Measurements from ENCODE around the gene TLX2. TPM values are rescaled to one million over a fixed set of nuclear protein-coding genes. Genes with fewer than 3 reads are reported as not detected.

Gene TLX2
- total RNA-seq, 2 experiments from 2014 or later = 0.52 to 0.94 TPM

- H3K4me1 Mint-ChIP-seq (ENCODE audit: low read depth) = peaks cover 39% of the 10 kb centered on the region
- peak overlapping the region; percentile 98 for H3K4me3 Mint-ChIP-seq
- ChIA-PET POLR2A (interaction anchor here (0.6 to 4.4 kb wide), 12 partner anchors 8 to 125 kb away, joined by 3 to 31 read pairs (median 4); partner anchors contain the start of genes CCDC142, INO80B, PCGF1 and SEMA4F), CTCF (interaction anchor here (0.8 to 5.3 kb wide), 5 partner anchors 19 to 74 kb away, joined by 3 to 66 read pairs (median 8); partner anchors contain the start of genes CCDC142, INO80B and TTC31)
- no peak for DNase-seq
- H3K36me3 Mint-ChIP-seq = peaks cover 57% of the 10 kb centered on the region
- no peaks in the 10 kb centered on the region for H3K27me3 Mint-ChIP-seq
- no peaks in the 10 kb centered on the region for H3K9me3 Mint-ChIP-seq
- H3K27ac Mint-ChIP-seq = peak overlapping the region; percentile 91
- intact Hi-C loops (cut with micrococcal nuclease) = loop anchor here (1.0 to 2.0 kb wide), 8 partner anchors 21 to 126 kb away; partner anchors contain the start of genes DOK1, MRPL53, PCGF1 and SEMA4F
Observed at GRCh38 chr2:74528600-74529356, 14.5 kb downstream of the TLX2 start.

DNA sequence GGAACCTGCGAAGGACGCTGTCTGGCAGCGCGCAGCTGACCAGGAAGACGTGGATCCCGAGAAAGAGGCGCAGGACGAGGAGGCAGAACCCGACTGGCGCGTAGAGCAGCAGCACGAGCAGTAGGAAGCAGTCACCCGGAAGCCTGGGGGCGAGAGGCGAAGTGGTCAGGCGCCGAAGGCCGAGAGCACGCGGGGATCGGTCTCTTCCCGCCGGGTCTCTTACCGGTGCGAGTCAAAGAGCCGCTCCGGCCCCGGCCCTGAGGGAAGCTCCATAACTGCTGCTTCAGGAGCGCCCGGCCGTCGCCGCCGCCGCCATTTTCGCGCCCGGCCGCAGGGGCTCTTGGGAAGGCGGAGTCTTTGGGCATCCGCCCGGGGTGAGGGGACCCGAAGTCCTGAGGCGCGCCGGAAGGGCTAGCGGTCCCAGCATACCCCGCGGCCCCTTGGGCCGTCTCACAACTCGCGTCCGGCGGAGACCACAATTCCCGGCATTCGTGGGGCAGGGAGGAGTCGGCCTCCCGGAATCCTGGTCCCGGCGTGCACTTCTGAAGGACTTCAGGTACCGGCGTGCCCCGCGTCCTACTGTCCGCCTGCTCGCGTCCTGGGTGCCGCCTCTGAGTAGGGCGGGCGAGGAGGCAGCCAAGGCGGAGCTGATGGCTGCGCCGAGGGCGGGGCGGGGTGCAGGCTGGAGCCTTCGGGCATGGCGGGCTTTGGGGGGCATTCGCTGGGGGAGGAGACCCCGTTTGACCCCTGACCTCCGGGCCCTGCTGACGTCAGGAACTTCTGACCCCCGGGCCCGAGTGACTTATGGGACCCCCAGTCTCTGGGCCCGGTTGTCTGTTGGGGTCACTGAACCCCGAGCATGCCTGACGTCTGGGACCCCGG lies 15.3 kb downstream of the TLX2 start, which contains the start of the genes AUP1 and HTRA2:
AUP1 (minus strand) TSS at position 350 of the 882 bp plus-strand sequence; CDS start at position 273, 77 bp downstream.
HTRA2 (plus strand) TSS at position 577 of the 882 bp plus-strand sequence; CDS start at position 651, 74 bp downstream.
- Mint-ChIP-seq H3K4me1 (ENCODE audit: low read depth) (peaks cover 39% of the 10 kb centered on the region), H3K4me3 (peak within 1 kb of the TSS; percentile 98), H3K27me3 (no peaks in the 10 kb centered on the region), H3K36me3 (peaks cover 58% of the 10 kb centered on the region), H3K9me3 (no peaks in the 10 kb centered on the region), H3K27ac (peak within 1 kb of the TSS; percentile 91)
- intact Hi-C loops (cut with micrococcal nuclease) = loop anchor here (1.0 to 5.0 kb wide), 10 partner anchors 22 to 125 kb away; partner anchors contain the start of genes DOK1, LBX2, MRPL53 and PCGF1
- ChIA-PET CTCF (interaction anchor here (0.8 to 5.3 kb wide), 6 partner anchors 20 to 75 kb away, joined by 3 to 66 read pairs (median 14); partner anchors contain the start of genes CCDC142, INO80B, TTC31 and WBP1), POLR2A (interaction anchor here (0.6 to 4.4 kb wide), 12 partner anchors 9 to 124 kb away, joined by 3 to 31 read pairs (median 4); partner anchors contain the start of genes CCDC142, INO80B, MRPL53 and PCGF1)
- peak; percentile 97 for DNase-seq

- peak; percentile 80 for DNase-seq
- intact Hi-C loops (cut with micrococcal nuclease) = loop anchor here (5.0 kb wide), 2 partner anchors 33 to 42 kb away; partner anchors contain the start of gene LBX2
- CTCF ChIA-PET = interaction anchor here (1.4 to 5.3 kb wide), 6 partner anchors 21 to 73 kb away, joined by 3 to 66 read pairs (median 14); partner anchors contain the start of genes CCDC142, MOGS, TTC31 and WBP1
- H3K4me1 Mint-ChIP-seq (ENCODE audit: low read depth) = peaks cover 39% of the 10 kb centered on the region
- no peaks in the 10 kb centered on the region for H3K9me3 Mint-ChIP-seq
- no peaks in the 10 kb centered on the region for H3K27me3 Mint-ChIP-seq
- POLR2A ChIA-PET = interaction anchor here (0.8 to 4.4 kb wide), 9 partner anchors 21 to 75 kb away, joined by 4 to 31 read pairs (median 5); partner anchors contain the start of genes CCDC142, DOK1, INO80B and MRPL53
- H3K27ac Mint-ChIP-seq = peak overlapping the region; percentile 91
- peaks cover 58% of the 10 kb centered on the region for H3K36me3 Mint-ChIP-seq
- H3K4me3 Mint-ChIP-seq = peak overlapping the region; percentile 98
Observed at GRCh38 chr2:74530239-74531187, 16.3 kb downstream of the TLX2 start.

GRCh38 chr2:74531666-74532065 lies 17.4 kb downstream of the TLX2 start:
- POLR2A ChIA-PET = interaction anchor here (0.9 to 4.4 kb wide), 6 partner anchors 14 to 73 kb away, joined by 3 to 31 read pairs (median 4); partner anchors contain the start of genes CCDC142, DOK1, TTC31 and WBP1
- no peak for DNase-seq
- Mint-ChIP-seq H3K27ac (peak overlapping the region; percentile 91), H3K9me3 (no peaks in the 10 kb centered on the region), H3K36me3 (peaks cover 51% of the 10 kb centered on the region), H3K4me1 (ENCODE audit: low read depth) (peaks cover 37% of the 10 kb centered on the region), H3K27me3 (no peaks in the 10 kb centered on the region), H3K4me3 (peak overlapping the region; percentile 98)
- CTCF ChIA-PET = interaction anchor here (0.8 to 5.3 kb wide), 12 partner anchors 13 to 282 kb away, joined by 3 to 66 read pairs (median 7); partner anchors contain the start of genes CCDC142, MOGS, TLX2 and TTC31
- intact Hi-C loops (cut with micrococcal nuclease) = loop anchor here (1.0 to 5.0 kb wide), 3 partner anchors 34 to 281 kb away; partner anchors contain the start of gene LBX2

DNA sequence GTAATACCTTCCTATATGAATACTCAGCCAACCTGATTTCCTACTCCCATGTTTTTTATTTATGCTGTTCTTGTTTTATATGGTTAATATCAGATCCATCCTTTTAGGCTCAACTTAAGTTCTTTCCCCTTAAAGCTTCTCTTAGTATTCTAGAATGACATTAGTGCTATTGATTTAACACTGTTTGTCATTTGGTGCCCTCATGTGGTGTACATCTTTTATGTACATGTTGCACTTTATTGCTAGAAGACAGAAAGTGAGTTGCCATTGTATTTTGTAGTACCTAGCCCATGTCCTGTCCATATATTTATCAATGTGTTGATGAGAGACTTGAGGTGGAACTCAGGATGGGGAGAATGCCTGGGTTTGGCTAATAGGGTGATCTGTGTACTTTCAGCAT lies 18.0 kb downstream of the TLX2 start:
- Mint-ChIP-seq H3K27me3 (no peaks in the 10 kb centered on the region), H3K9me3 (no peaks in the 10 kb centered on the region), H3K4me1 (ENCODE audit: low read depth) (peaks cover 37% of the 10 kb centered on the region), H3K27ac (peak overlapping the region; percentile 11), H3K4me3 (peak overlapping the region; percentile 5), H3K36me3 (peaks cover 46% of the 10 kb centered on the region)
- intact Hi-C loops (cut with micrococcal nuclease) = loop anchor here (1.0 to 5.0 kb wide), 3 partner anchors 35 to 282 kb away; partner anchors contain the start of gene LBX2
- ChIA-PET POLR2A (interaction anchor here (0.9 to 4.4 kb wide), 4 partner anchors 13 to 74 kb away, joined by 3 to 31 read pairs (median 9); partner anchors contain the start of genes CCDC142, TTC31 and WBP1), CTCF (interaction anchor here (0.8 to 5.3 kb wide), 12 partner anchors 12 to 282 kb away, joined by 3 to 66 read pairs (median 7); partner anchors contain the start of genes CCDC142, MOGS, TLX2 and TTC31)
- DNase-seq = no peak

DNA sequence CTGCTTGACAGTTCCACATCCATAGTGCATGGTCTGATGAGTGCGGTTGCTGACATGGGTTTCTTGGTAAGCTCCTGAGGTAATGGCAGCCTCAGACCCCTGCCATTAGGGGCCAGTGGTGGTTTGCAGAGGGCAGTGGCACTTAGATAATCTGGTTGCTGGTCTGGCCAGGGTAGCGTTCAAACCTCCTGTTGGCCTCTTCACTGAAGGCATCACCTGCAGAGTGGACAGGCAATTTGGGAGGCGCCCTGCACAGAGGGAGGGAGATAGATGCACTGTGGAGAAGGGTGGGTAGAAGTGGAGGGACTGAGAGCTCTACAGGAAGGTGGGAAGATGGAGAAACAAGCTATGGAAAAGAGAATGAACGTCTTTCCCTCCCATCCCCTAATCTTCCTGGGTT lies 19.2 kb downstream of the TLX2 start:
- Mint-ChIP-seq H3K4me1 (ENCODE audit: low read depth) (peaks cover 25% of the 10 kb centered on the region), H3K27me3 (peaks cover 8% of the 10 kb centered on the region), H3K4me3 (no peak overlapping the region), H3K9me3 (no peaks in the 10 kb centered on the region), H3K27ac (no peak overlapping the region), H3K36me3 (peaks cover 34% of the 10 kb centered on the region)
- ChIA-PET POLR2A (no interaction called here), CTCF (interaction anchor here (1.1 to 1.8 kb wide), 3 partner anchors 11 to 284 kb away, joined by 3 to 9 read pairs (median 7); no protein-coding TSS in a partner anchor)
- intact Hi-C loops (cut with micrococcal nuclease) = loop anchor here (5.0 kb wide), 2 partner anchors 36 to 39 kb away; partner anchors contain the start of gene LBX2
- no peak for DNase-seq

DNA sequence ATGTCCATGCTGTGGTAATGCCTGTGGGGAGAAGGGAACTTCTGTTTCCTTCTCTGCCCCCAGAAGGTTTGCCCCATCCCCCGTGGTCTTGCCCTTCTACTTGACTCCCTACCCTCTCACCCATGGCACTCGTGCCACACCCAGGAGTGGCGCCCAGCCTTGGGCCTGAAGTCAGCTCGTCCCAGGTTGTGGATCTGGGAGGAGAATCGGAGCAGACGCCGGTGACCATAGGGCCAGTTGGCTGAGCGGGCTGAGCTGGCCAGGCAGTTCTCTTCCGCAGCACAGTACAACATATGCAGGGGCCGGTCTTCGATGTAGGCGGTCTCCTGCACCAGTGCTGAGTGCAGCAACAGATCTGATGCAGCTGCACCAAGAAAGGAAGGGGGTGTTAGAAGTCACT lies 20.2 kb downstream of the TLX2 start:
- Mint-ChIP-seq H3K27me3 (peaks cover 15% of the 10 kb centered on the region), H3K27ac (no peak overlapping the region), H3K4me3 (no peak overlapping the region), H3K9me3 (no peaks in the 10 kb centered on the region), H3K4me1 (ENCODE audit: low read depth) (peaks cover 20% of the 10 kb centered on the region), H3K36me3 (peaks cover 30% of the 10 kb centered on the region)
- no peak for DNase-seq
- CTCF ChIA-PET = no interaction called here
- POLR2A ChIA-PET = no interaction called here
- intact Hi-C loops (cut with micrococcal nuclease) = loop anchor here (5.0 kb wide), 2 partner anchors 37 to 38 kb away; partner anchors contain the start of gene LBX2

GRCh38 chr2:74535440-74535965 lies 21.3 kb downstream of the TLX2 start:
- H3K9me3 Mint-ChIP-seq = no peaks in the 10 kb centered on the region
- no peak for DNase-seq
- CTCF ChIA-PET = no interaction called here
- peaks cover 15% of the 10 kb centered on the region for H3K27me3 Mint-ChIP-seq
- no peak overlapping the region for H3K4me3 Mint-ChIP-seq
- H3K36me3 Mint-ChIP-seq = peaks cover 28% of the 10 kb centered on the region
- POLR2A ChIA-PET = no interaction called here
- peaks cover 19% of the 10 kb centered on the region for H3K4me1 Mint-ChIP-seq (ENCODE audit: low read depth)
- intact Hi-C loops (cut with micrococcal nuclease) = no loop called here
- no peak overlapping the region for H3K27ac Mint-ChIP-seq

DNA sequence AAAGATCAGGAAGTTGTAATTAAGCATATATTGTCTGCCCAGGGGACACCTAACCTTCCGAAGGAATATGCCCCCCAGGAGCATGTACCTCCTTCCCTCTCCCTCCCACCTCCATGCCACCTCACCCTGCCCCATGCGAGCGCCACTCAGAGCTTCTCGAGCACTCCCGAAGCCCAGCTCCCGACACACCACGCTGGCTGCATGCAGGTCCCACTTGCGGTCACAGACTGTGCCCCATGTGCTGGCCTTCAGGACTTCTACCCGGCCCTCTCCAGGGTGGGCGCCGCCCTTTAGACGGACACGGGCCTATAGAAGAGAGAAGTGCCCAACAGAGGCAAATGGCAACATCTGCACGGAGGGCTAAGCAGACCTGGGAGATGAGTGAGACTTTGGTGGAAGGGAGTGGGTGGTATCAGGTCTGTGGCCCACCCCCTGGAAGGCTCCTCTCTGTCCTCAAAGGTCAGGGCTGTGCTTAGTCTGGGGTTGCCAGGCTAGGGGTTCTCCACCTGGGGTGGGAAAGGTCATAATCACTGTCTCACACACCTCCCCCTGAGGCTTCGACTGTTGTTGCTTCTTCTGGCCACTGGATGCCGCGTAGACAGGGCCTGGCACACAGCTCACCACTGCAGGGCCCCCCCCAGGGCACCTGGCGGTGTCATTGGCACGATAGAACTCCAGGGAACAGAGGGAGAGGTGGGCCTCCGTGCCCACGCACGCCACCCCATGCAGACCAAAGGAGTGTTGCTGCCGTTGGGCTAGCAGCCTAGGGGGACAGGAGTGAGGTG lies 22.1 kb downstream of the TLX2 start:
- Mint-ChIP-seq H3K36me3 (peaks cover 21% of the 10 kb centered on the region), H3K27ac (no peak overlapping the region), H3K27me3 (peaks cover 18% of the 10 kb centered on the region), H3K9me3 (no peaks in the 10 kb centered on the region), H3K4me3 (no peak overlapping the region), H3K4me1 (ENCODE audit: low read depth) (peaks cover 11% of the 10 kb centered on the region)
- intact Hi-C loops (cut with micrococcal nuclease) = no loop called here
- ChIA-PET CTCF (no interaction called here), POLR2A (no interaction called here)
- DNase-seq = no peak
